ENCODE results near the gene USP47. TPM values are rescaled to one million over a fixed set of nuclear protein-coding genes. Genes with fewer than 3 reads are reported as not detected.
A peak's percentile ranks its signal among the peaks of the same experiment; 100 is the strongest.

The USP47 gene
- total and polyA plus RNA-seq, 2 of the 13 experiments (the other 11 are each of a cell fraction or from before 2014, with no cell fraction given): 12.2 to 52.7 TPM

- TF ChIP-seq ZNF276 (CRISPR knock-in tag; IDR thresholded peaks at IDR 0.05; ENCODE audit: low read depth) (no peak; the same call in 1 of the 2 replicates), KAT7 (CRISPR knock-in tag; IDR thresholded peaks at IDR 0.05; ENCODE audit: borderline replicate concordance) (peak; percentile 93), ZNF598 (CRISPR knock-in tag; IDR thresholded peaks at IDR 0.05; ENCODE audit: borderline replicate concordance) (no peak), ZFP1 (CRISPR knock-in tag; IDR thresholded peaks at IDR 0.05) (0 out of 2 replicates have a peak, but pooled peaks have one; percentile 74), KDM2A (CRISPR knock-in tag; IDR thresholded peaks at IDR 0.05; ENCODE audit: borderline replicate concordance, low read depth) (peak; percentile 95), PRMT3 (CRISPR knock-in tag; IDR thresholded peaks at IDR 0.05; ENCODE audit: borderline replicate concordance, low read depth) (peak; percentile 20; the same call in 1 of the 2 replicates), ZBTB43 (CRISPR knock-in tag; conservative IDR thresholded peaks at IDR 0.05) (no peak; the same call in none of the 2 replicates), TCF7L2 (IDR thresholded peaks at IDR 0.05; ENCODE audit: low read depth, low read length) (no peak), ZNF792 (CRISPR knock-in tag; IDR thresholded peaks at IDR 0.05) (peak; percentile 74), SRSF9 (IDR thresholded peaks at IDR 0.05; ENCODE audit: borderline replicate concordance, insufficient read depth, low read depth, low read length, poor library complexity, severe bottlenecking) (no peak), HNF4G (IDR thresholded peaks at IDR 0.05; ENCODE audit: borderline replicate concordance, low read depth, low read length) (no peak), HNF4G (CRISPR knock-in tag; IDR thresholded peaks at IDR 0.05; ENCODE audit: borderline replicate concordance, low read depth) (0 out of 2 replicates have a peak, but pooled peaks have one; percentile 59), ZNF12 (CRISPR knock-in tag; IDR thresholded peaks at IDR 0.05) (no peak), FOXP4 (CRISPR knock-in tag; IDR thresholded peaks at IDR 0.05) (no peak; the same call in 1 of the 2 replicates), HOXA3 (CRISPR knock-in tag; IDR thresholded peaks at IDR 0.05) (peak; percentile 95), ZBTB26 (CRISPR knock-in tag; IDR thresholded peaks at IDR 0.05; ENCODE audit: borderline replicate concordance) (peak; percentile 53; the same call in 1 of the 2 replicates), TEF (CRISPR knock-in tag; IDR thresholded peaks at IDR 0.05) (no peak), ZBTB20 (CRISPR knock-in tag; IDR thresholded peaks at IDR 0.05; ENCODE audit: borderline replicate concordance, low read depth) (peak; percentile 74; the same call in 1 of the 2 replicates), TOE1 (CRISPR knock-in tag; IDR thresholded peaks at IDR 0.05) (no peak), KLF15 (CRISPR knock-in tag; IDR thresholded peaks at IDR 0.05; ENCODE audit: borderline replicate concordance) (0 out of 2 replicates have a peak, but pooled peaks have one; percentile 41), ZNF614 (CRISPR knock-in tag; IDR thresholded peaks at IDR 0.05; ENCODE audit: borderline replicate concordance) (peak; percentile 85), PAF1 (CRISPR knock-in tag; IDR thresholded peaks at IDR 0.05) (no peak), ZFAT (CRISPR knock-in tag; conservative IDR thresholded peaks at IDR 0.05) (no peak)
Observed at GRCh38 chr11:11841723-11842420, at the start of gene USP47 (continued).
